ENCODE results near the gene CPM. TPM values are rescaled to one million over a fixed set of nuclear protein-coding genes. Genes with fewer than 3 reads are reported as not detected.

The CPM gene
- total and polyA plus RNA-seq, 2 of the 4 experiments (the other 2 are of a cell fraction) = 2.0 to 8.8 TPM

DNA sequence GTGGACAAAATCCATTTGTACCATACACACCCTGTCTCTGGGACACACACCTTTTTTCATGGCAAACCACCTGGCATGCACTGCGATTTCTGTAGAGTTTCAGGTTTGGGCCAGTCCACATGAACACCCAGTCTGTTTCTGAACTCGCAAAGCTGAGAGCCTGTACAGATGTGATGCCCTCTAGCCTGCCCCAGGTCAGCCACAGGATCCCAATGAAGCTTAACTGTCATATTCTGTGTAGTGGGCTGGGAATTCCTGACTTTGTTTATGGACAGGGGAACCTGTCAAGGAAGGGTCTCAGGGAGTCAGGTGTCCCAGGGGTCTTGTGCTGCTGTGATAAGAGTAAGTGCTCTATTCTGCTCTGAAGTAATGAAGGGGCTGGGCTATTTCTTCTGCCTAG, 39.8 kb downstream of the CPM start:
- ChIA-PET CTCF (interaction anchor here (0.6 kb wide), 1 partner anchor 23 kb away, joined by 4 read pairs; no protein-coding TSS in a partner anchor), POLR2A (ENCODE audit: unreplicated experiment) (no interaction called here)
- no peaks in the 10 kb centered on the region for H3K9me1 ChIP-seq (ENCODE audit: insufficient read depth, low read length)
- H3K4me2 ChIP-seq (ENCODE audit: low read depth, low read length) = no peak overlapping the region
- no TSS peak for BruUV-seq (replicated peaks)
- H4K8ac ChIP-seq (ENCODE audit: low read depth in 2 of 2, low read length in 2 of 2) = no peak overlapping the region
- H3K14ac ChIP-seq (replicated peaks; ENCODE audit: low read depth, low read length) = no peak overlapping the region
- H4K20me1 ChIP-seq (ENCODE audit: insufficient read depth, low read length) = no peaks in the 10 kb centered on the region
- H2AK9ac ChIP-seq (replicated peaks; ENCODE audit: low read depth, low read length, poor library complexity) = no peak overlapping the region
- H3K23ac ChIP-seq (ENCODE audit: low read depth, low read length) = no peak overlapping the region
- no peak overlapping the region for H3K9ac ChIP-seq (ENCODE audit: low read depth, low read length)
- H2AK5ac ChIP-seq (ENCODE audit: low read depth, low read length) = no peak overlapping the region
- H3K4me3 ChIP-seq (ENCODE audit: insufficient read depth, low read depth, low read length) = no peak overlapping the region
- no peaks in the 10 kb centered on the region for H3K9me3 ChIP-seq (ENCODE audit: control insufficient read depth, insufficient read depth, low read length)
- no peak overlapping the region for H2BK15ac ChIP-seq (ENCODE audit: low read depth, low read length)
- H2BK120ac ChIP-seq (ENCODE audit: low read depth, low read length) = no peak overlapping the region
- no peaks in the 10 kb centered on the region for H3K79me1 ChIP-seq (ENCODE audit: low read depth in 1 of 2, low read length in 2 of 2)
- H3K27ac ChIP-seq (ENCODE audit: insufficient read depth, low read length) = no peak overlapping the region
- H2BK20ac ChIP-seq (ENCODE audit: low read depth, low read length) = no peak overlapping the region
- no peak overlapping the region for H3K4ac ChIP-seq (ENCODE audit: low read depth, low read length)
- H3K27me3 ChIP-seq (ENCODE audit: control insufficient read depth, insufficient read depth, low read length) = no peaks in the 10 kb centered on the region
- TF ChIP-seq FOS (IDR thresholded peaks at IDR 0.05; ENCODE audit: low read depth, low read length) = no peak
- no peak for TF ChIP-seq POLR2A (IDR thresholded peaks at IDR 0.05; ENCODE audit: low read depth, low read length)
- TF ChIP-seq RCOR1 (IDR thresholded peaks at IDR 0.05; ENCODE audit: insufficient replicate concordance, low read length) = no peak
- no peak for TF ChIP-seq RAD21 (IDR thresholded peaks at IDR 0.05; ENCODE audit: low read length)
- no peak for TF ChIP-seq CHD1 (IDR thresholded peaks at IDR 0.05; ENCODE audit: low read depth, low read length)
- TF ChIP-seq SMC3 (IDR thresholded peaks at IDR 0.05; ENCODE audit: low read depth, low read length) = no peak
- TF ChIP-seq NFE2L2 (IDR thresholded peaks at IDR 0.05; ENCODE audit: low read depth, low read length) = no peak
- in situ Hi-C loops (cut with MboI; ENCODE audit: low sequenced_read_pairs) = no loop called here
- ATAC-seq (ENCODE audit: low read depth) (no peak), DNase-seq (no peak)
- no peak overlapping the region for H3K56ac ChIP-seq (ENCODE audit: extremely low read depth, insufficient read depth, low read length)
- intact Hi-C loops (cut with micrococcal nuclease) = no loop called here
- H4K5ac ChIP-seq (ENCODE audit: low read depth, low read length) = no peak overlapping the region
- H3K4me1 ChIP-seq (ENCODE audit: control insufficient read depth, insufficient read depth, low read length) = peaks cover 2% of the 10 kb centered on the region; the same call in 1 of the 2 replicates
- H4K91ac ChIP-seq (ENCODE audit: insufficient read depth, low read depth, low read length) = no peak overlapping the region
- H2BK5ac ChIP-seq (ENCODE audit: low read depth, low read length, poor library complexity, severe bottlenecking) = no peak overlapping the region
- no peak overlapping the region for H2AFZ ChIP-seq (replicated peaks; ENCODE audit: low read length, poor library complexity)
- no peaks in the 10 kb centered on the region for H3K36me3 ChIP-seq (ENCODE audit: control insufficient read depth, insufficient read depth, low read length)
- WGBS, 2 experiments (ENCODE audit: extremely low coverage in 2 of 2, insufficient read length in 1 of 2) = 90% methylated on average over 2 of the region's 2 CpGs; no CpG with 5 or more reads in 1 of the 2 experiments
- dilution Hi-C loops (cut with HindIII; ENCODE audit: low sequenced_read_pairs, unreplicated experiment) = no loop called here
- no peak overlapping the region for H3K18ac ChIP-seq (ENCODE audit: low read depth, low read length)
